GM12801 (cell line): Measurements from ENCODE around the gene BGN.

Experiments
- TF ChIP-seq, protein P1 (sequence below): IDR thresholded peaks from one replicate; pipeline ENCODE4 v1.5.1; 2011; ENCODE audit warnings: control low read depth; ENCODE audit not compliant: insufficient read length; ENCODE audit errors: extremely low read depth

Gene BGN

DNA sequence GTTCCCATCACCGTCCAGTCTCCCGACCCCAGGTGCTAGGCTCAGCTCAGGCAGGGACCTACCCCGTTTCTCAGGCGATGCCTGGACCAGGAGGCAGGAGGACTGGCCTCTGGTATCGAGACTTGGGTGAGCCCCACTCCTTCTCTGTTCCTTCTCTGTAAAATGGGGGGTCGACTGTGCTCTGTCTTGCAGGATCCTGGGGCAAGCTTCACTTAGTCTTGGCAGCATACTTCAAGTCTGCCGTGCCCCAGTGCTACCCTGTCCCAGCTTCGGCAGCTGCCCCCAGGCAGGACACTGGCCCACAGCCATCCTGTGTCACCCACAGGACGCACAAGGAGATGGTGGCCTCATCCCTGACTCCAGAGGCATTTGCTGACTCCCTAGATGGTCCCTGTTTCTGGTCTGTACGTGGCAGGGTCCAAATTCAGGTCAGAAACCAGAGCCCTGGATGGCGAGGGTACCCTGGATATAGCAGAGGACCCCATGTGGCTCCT lies 17.4 kb upstream of the BGN start:
- TF ChIP-seq, protein P1, sequence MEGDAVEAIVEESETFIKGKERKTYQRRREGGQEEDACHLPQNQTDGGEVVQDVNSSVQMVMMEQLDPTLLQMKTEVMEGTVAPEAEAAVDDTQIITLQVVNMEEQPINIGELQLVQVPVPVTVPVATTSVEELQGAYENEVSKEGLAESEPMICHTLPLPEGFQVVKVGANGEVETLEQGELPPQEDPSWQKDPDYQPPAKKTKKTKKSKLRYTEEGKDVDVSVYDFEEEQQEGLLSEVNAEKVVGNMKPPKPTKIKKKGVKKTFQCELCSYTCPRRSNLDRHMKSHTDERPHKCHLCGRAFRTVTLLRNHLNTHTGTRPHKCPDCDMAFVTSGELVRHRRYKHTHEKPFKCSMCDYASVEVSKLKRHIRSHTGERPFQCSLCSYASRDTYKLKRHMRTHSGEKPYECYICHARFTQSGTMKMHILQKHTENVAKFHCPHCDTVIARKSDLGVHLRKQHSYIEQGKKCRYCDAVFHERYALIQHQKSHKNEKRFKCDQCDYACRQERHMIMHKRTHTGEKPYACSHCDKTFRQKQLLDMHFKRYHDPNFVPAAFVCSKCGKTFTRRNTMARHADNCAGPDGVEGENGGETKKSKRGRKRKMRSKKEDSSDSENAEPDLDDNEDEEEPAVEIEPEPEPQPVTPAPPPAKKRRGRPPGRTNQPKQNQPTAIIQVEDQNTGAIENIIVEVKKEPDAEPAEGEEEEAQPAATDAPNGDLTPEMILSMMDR, result no peak

DNA sequence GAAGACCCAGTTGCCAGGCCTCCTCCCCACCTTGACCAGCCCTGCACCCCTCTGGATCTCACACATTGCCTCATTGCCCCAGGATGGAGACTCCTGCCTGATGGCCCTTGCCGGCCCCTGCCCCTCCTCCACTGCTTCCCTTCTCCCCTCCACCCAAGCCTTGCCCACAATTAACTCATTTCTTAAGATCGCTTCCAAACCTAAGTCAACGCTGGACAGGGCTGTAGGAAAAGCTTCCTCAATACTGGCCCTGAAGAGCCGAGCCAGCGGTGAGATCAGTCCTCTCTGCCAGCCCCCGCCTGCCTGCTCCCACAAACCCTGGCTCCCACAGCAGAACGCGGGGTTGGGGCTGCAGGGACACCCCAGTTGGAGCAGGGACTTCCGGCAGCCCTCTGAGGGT lies 16.9 kb upstream of the BGN start:
- TF ChIP-seq, protein P1, result no peak

GRCh38 chrX:153478746-153479145 lies 16.0 kb upstream of the BGN start:
- TF ChIP-seq, protein P1, result no peak

- TF ChIP-seq, protein P1, result no peak
Observed at GRCh38 chrX:153481043-153481442, 13.7 kb upstream of the BGN start.

DNA sequence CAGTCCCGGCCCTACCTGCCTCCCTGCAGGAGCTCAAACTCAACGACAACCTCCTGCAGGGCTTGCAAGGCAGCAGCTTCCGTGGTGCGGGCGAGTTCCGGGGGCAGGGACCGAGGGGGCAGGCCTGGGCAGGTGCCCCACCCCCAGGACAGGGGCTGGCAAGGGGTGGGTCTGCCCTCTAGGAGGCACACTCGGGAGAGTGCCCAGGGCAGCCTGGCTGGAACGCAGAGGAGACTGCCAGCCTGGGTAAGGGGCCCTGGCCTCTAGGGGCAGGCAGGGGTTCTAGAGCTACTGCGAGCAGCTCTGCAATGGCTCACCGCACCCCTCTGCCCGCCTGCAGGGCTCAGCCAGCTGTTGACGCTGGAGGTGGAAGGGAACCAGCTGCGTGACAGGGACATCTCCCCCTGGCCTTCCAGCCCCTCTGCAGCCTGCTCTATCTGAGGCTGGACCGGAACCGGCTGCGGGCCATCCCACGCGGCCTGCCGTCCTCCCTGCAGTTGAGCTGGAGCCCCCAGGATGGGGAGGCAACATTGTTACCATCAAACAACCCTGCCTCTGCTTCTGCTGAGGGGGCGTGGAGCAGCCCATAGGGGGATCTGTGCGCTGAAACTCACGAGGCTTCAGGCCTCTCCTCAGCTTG lies 12.3 kb upstream of the BGN start:
- TF ChIP-seq, protein P1, result no peak

DNA sequence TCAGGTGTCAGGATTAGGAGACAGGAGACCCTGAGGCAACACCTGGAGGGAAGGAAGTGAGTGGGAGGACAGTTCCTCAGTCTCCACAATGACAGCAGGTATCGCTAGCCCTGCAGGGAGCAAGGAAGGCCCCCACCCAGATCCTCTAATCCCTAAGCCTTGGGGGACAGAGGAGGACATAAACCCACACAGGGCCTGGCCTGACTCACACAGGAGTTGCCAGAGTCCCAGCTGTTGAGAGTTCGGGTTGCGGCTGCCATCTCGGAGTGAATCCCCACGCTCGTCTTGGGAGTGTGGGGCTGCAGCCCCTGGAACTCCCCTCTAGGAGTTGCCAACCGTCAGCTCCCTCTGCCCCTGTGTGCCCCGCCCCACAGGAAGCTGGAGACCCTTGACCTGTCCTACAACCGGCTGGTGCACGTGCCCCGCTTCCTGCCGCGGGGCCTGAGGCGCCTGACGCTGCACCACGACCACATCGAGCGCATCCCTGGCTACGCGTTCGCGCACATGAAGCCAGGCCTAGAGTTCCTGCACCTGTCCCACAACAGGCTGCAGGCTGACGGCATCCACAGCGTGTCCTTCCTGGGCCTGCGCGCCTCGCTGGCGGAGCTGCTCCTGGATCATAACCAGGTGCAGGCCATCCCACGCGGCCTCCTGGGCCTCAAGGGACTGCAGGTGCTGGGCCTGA lies 9.2 kb upstream of the BGN start:
- TF ChIP-seq, protein P1, result no peak

DNA sequence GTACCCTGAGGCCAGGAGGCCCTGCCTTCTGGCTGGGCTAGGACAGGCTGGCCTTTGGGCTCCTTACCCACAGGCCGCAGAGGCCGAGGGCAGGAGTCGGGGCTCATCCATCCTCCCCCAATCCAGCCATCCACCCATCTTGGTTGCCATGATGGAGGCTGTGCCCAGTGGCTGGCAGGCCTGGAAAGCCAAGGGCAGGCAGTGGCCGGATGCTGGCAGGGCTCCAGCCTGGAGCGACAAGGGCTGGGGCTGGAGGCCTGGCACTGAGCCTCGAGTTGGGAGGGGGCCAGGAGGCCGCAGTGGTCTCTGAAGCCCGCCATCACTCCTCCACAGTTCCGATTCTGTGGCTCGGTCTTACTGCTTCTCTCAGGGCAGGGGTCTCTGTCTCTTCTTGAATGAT lies 8.6 kb upstream of the BGN start:
- TF ChIP-seq, protein P1, result no peak
